WTC11 (cell line): ENCODE measurements around the gene POLR3GL. TPM values are rescaled to one million over a fixed set of nuclear protein-coding genes. Genes with fewer than 3 reads are reported as not detected.

Experiments
- ATAC-seq: fragments of 200-7000 bp; cut with Tn5 transposase; 2 replicates; pipeline ENCODE4 v1.10.0; 2021; ENCODE audit warnings: mild to moderate bottlenecking, moderate library complexity
- CTCF ChIA-PET: fragments of 300-600 bp; sonication (Branson Sonifier 250); formaldehyde crosslinking; loops from one replicate; lab custom pipeline; 2021; ENCODE audit warnings: antibody characterized with exemption; lab: Charles Lee
- POLR2A ChIA-PET: fragments of 350-600 bp; sonication (Branson Sonifier 250); formaldehyde crosslinking; loops from one replicate; lab custom pipeline; 2021; ENCODE audit warnings: antibody characterized with exemption; lab: Charles Lee
- DNase-seq: peaks from one replicate; pipeline ENCODE4 v3.0.0; 2021; ENCODE audit warnings: low spot score
- H3K27ac Mint-ChIP-seq: 2 replicates; pipeline ENCODE4 v1.8.0; 2021; ENCODE audit warnings: mixed read lengths
- H3K27me3 Mint-ChIP-seq: 2 replicates; pipeline ENCODE4 v1.8.0; 2021; ENCODE audit warnings: low read depth, mild to moderate bottlenecking, moderate library complexity, mixed read lengths
- H3K36me3 Mint-ChIP-seq: 2 replicates; pipeline ENCODE4 v1.8.0; 2021; ENCODE audit warnings: mixed read lengths
- H3K4me1 Mint-ChIP-seq: 2 replicates; pipeline ENCODE4 v1.8.0; 2022; ENCODE audit warnings: mixed read lengths
- H3K4me3 Mint-ChIP-seq: 2 replicates; pipeline ENCODE4 v1.8.0; 2021; ENCODE audit warnings: mild to moderate bottlenecking, moderate library complexity, mixed read lengths
- H3K9me3 Mint-ChIP-seq: 2 replicates; pipeline ENCODE4 v1.8.0; 2021; ENCODE audit warnings: mixed read lengths
- ARID4B ChIP-seq: sonication (generic); formaldehyde crosslinking; IDR thresholded peaks from 2 replicates; pipeline ENCODE4 v1.8.0; 2023; ENCODE audit warnings: missing genetic modification reagents, mild to moderate bottlenecking, borderline replicate concordance
- ATF2 ChIP-seq: sonication (generic); formaldehyde crosslinking; IDR thresholded peaks from 2 replicates; pipeline ENCODE4 v1.8.1; 2022; ENCODE audit warnings: low read depth, missing genetic modification reagents, borderline replicate concordance
- ERG ChIP-seq: fragments of 250-450 bp; sonication (Bioruptor Pico); IDR thresholded peaks from 2 replicates; pipeline ENCODE4 v1.8.0; 2021; ENCODE audit warnings: mild to moderate bottlenecking
- FOXP1 ChIP-seq: sonication (generic); formaldehyde crosslinking; IDR thresholded peaks from 2 replicates; pipeline ENCODE4 v1.8.0; 2022; ENCODE audit warnings: missing genetic modification reagents, mild to moderate bottlenecking, moderate library complexity, borderline replicate concordance
- MYBL2 ChIP-seq: sonication (generic); formaldehyde crosslinking; IDR thresholded peaks from 2 replicates; pipeline ENCODE4 v1.8.1; 2023; ENCODE audit warnings: mild to moderate bottlenecking, moderate library complexity, missing genetic modification reagents
- SP1 ChIP-seq: sonication (generic); formaldehyde crosslinking; conservative IDR thresholded peaks from 2 replicates; pipeline ENCODE4 v1.8.1; 2022; ENCODE audit warnings: missing genetic modification reagents
- STAT6 ChIP-seq: sonication (generic); formaldehyde crosslinking; conservative IDR thresholded peaks from 2 replicates; pipeline ENCODE4 v1.8.1; 2023; ENCODE audit warnings: mild to moderate bottlenecking, low read depth, missing genetic modification reagents, moderate library complexity
- TCF7 ChIP-seq: sonication (generic); formaldehyde crosslinking; IDR thresholded peaks from 2 replicates; pipeline ENCODE4 v1.8.0; 2022; ENCODE audit warnings: mild to moderate bottlenecking, low read depth, missing genetic modification reagents, moderate library complexity
- ZBTB43 ChIP-seq: sonication (generic); formaldehyde crosslinking; IDR thresholded peaks from 2 replicates; pipeline ENCODE4 v1.8.1; 2023; ENCODE audit warnings: mild to moderate bottlenecking, missing genetic modification reagents
- ZNF219 ChIP-seq: sonication (generic); formaldehyde crosslinking; IDR thresholded peaks from 2 replicates; pipeline ENCODE4 v1.8.0; 2023; ENCODE audit warnings: missing genetic modification reagents, mild to moderate bottlenecking, borderline replicate concordance
- ZNF263 ChIP-seq: sonication (generic); formaldehyde crosslinking; IDR thresholded peaks from 2 replicates; pipeline ENCODE4 v1.8.1; 2022; ENCODE audit warnings: low read depth, mild to moderate bottlenecking, moderate library complexity, missing genetic modification reagents
- total RNA-seq: library from RNA; stranded (reverse); gene quantifications from 3 replicates; pipeline ENCODE4 v1.2.3, GENCODE V29; 2021
- TF ChIP-seq, protein P1 (sequence below): sonication (generic); formaldehyde crosslinking; IDR thresholded peaks from 2 replicates; pipeline ENCODE4 v1.8.0; 2022; ENCODE audit warnings: mild to moderate bottlenecking, missing genetic modification reagents
- TF ChIP-seq, protein P2 (sequence below): sonication (generic); formaldehyde crosslinking; IDR thresholded peaks from 2 replicates; pipeline ENCODE4 v1.8.1; 2023; ENCODE audit warnings: mild to moderate bottlenecking, moderate library complexity, missing genetic modification reagents
- TF ChIP-seq, protein P3 (sequence below): sonication (generic); formaldehyde crosslinking; IDR thresholded peaks from 2 replicates; pipeline ENCODE4 v1.8.0; 2022; ENCODE audit warnings: mild to moderate bottlenecking, missing genetic modification reagents
- TF ChIP-seq, protein P4 (sequence below): sonication (generic); formaldehyde crosslinking; IDR thresholded peaks from 2 replicates; pipeline ENCODE4 v1.8.1; 2022; ENCODE audit warnings: low read depth, mild to moderate bottlenecking, moderate library complexity, missing genetic modification reagents, borderline replicate concordance

POLR3GL gene
- total RNA-seq, 1 experiment from 2014 or later = 3.8 TPM

DNA sequence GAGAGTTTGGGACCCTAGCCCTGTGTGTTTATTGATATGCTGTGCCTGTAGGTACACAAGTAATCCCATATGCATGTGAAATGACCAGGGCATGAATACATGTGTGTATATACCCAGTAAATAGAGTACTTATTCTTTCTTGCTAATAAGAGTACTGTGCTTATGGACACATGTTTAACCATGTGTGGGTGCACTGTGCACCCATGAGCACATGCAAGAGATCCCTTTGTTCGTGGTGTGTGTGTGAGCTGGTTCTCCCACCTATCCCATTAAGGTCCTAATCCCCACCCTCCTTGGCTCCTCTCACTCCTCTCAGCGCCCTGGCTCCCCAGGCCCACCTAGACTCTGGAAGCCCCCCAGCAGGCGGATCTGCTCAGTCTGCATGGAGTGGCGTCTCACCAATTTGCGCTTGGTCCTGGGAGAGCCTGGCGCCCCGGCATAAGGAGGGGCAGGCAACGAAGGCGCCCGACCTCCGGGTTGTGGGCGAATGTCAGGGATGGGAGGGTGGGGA, 4.5 kb upstream of the POLR3GL start (continued):
- TF ChIP-seq STAT6 (CRISPR knock-in tag) (no peak), ZNF263 (CRISPR knock-in tag) (no peak)

- peaks cover 93% of the 10 kb centered on the region for H3K27me3 Mint-ChIP-seq
Measured at GRCh38 chr1:145960468-145961108, 3.9 kb upstream of the POLR3GL start.

More at GRCh38 chr1:145960468-145961108, 3.9 kb upstream of the POLR3GL start:
- DNase-seq (peak; percentile 90), ATAC-seq (peak; percentile 51)
- H3K27ac Mint-ChIP-seq = peak overlapping the region; percentile 85; the same call in 1 of the 2 replicates
- H3K4me1 Mint-ChIP-seq = peaks cover 51% of the 10 kb centered on the region
- H3K36me3 Mint-ChIP-seq = no peaks in the 10 kb centered on the region
- no peaks in the 10 kb centered on the region for H3K9me3 Mint-ChIP-seq
- ChIA-PET CTCF (interaction anchor here (0.9 to 1.6 kb wide), 6 partner anchors 16 to 69 kb away, joined by 3 to 5 read pairs (median 3); no protein-coding TSS in a partner anchor), POLR2A (interaction anchor here (0.9 to 1.6 kb wide), 2 partner anchors 34 to 42 kb away, joined by 3 to 6 read pairs; partner anchors contain the start of genes PEX11B and RBM8A)
- peak; percentile 69; the same call in 1 of the 2 replicates for TF ChIP-seq MYBL2 (CRISPR knock-in tag)
- TF ChIP-seq ZBTB43 (CRISPR knock-in tag) = peak; percentile 63
- peak; percentile 72; the same call in 1 of the 2 replicates for TF ChIP-seq ARID4B (CRISPR knock-in tag)
- no peak for TF ChIP-seq ZNF219 (CRISPR knock-in tag)
- TF ChIP-seq FOXP1 = peak; percentile 80; the same call in 1 of the 2 replicates
- TF ChIP-seq, protein P1, sequence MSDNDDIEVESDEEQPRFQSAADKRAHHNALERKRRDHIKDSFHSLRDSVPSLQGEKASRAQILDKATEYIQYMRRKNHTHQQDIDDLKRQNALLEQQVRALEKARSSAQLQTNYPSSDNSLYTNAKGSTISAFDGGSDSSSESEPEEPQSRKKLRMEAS (CRISPR knock-in tag) = peak; percentile 54; the same call in 1 of the 2 replicates
- peak; percentile 77 for TF ChIP-seq SP1 (CRISPR knock-in tag)
- TF ChIP-seq, protein P2, sequence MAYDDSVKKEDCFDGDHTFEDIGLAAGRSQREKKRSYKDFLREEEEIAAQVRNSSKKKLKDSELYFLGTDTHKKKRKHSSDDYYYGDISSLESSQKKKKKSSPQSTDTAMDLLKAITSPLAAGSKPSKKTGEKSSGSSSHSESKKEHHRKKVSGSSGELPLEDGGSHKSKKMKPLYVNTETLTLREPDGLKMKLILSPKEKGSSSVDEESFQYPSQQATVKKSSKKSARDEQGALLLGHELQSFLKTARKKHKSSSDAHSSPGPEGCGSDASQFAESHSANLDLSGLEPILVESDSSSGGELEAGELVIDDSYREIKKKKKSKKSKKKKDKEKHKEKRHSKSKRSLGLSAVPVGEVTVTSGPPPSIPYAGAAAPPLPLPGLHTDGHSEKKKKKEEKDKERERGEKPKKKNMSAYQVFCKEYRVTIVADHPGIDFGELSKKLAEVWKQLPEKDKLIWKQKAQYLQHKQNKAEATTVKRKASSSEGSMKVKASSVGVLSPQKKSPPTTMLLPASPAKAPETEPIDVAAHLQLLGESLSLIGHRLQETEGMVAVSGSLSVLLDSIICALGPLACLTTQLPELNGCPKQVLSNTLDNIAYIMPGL = peak; percentile 60; the same call in 1 of the 2 replicates
- TF ChIP-seq, protein P3, sequence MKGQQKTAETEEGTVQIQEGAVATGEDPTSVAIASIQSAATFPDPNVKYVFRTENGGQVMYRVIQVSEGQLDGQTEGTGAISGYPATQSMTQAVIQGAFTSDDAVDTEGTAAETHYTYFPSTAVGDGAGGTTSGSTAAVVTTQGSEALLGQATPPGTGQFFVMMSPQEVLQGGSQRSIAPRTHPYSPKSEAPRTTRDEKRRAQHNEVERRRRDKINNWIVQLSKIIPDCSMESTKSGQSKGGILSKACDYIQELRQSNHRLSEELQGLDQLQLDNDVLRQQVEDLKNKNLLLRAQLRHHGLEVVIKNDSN (CRISPR knock-in tag) = peak; percentile 12; the same call in 1 of the 2 replicates
- no peak for TF ChIP-seq TCF7 (CRISPR knock-in tag)
- peak; percentile 36; the same call in 1 of the 2 replicates for TF ChIP-seq ATF2
- TF ChIP-seq, protein P4, sequence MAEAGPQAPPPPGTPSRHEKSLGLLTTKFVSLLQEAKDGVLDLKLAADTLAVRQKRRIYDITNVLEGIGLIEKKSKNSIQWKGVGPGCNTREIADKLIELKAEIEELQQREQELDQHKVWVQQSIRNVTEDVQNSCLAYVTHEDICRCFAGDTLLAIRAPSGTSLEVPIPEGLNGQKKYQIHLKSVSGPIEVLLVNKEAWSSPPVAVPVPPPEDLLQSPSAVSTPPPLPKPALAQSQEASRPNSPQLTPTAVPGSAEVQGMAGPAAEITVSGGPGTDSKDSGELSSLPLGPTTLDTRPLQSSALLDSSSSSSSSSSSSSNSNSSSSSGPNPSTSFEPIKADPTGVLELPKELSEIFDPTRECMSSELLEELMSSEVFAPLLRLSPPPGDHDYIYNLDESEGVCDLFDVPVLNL (CRISPR knock-in tag) = no peak
- TF ChIP-seq ERG (CRISPR knock-in tag) = no peak
- peak overlapping the region; percentile 96 for H3K4me3 Mint-ChIP-seq
